Measurements from ENCODE around the gene CYP51A1.
"Not testable (repeated sequence)": the region's sequence is repeated elsewhere in the genome, so short reads cannot be mapped to it uniquely, and the experiment has no call there.

GRCh38 chr7:92143192-92143880 lies 9.1 kb upstream of the CYP51A1 start:
- TF ChIP-seq CTCF (IDR thresholded peaks at IDR 0.05; ENCODE audit: insufficient read depth, low read depth, low read length); EZH2 (IDR thresholded peaks at IDR 0.05; ENCODE audit: insufficient read depth, low read length): not testable (repeated sequence)

All from astrocyte (in vitro differentiated cells and primary cell).